HL-60 (cell line): ENCODE data around the gene HIP1R.

ENCODE experiments used
- DNase-seq, 2 experiments: peaks; one replicate each; pipeline ENCODE4 v3.0.0-alpha.2; 2010 to 2020; ENCODE audit warnings: low read depth in 1 of 2, low spot score in 1 of 2
- H3K27ac ChIP-seq: fragments of 250-450 bp; sonication (Bioruptor Pico); replicated peaks from 2 replicates; pipeline ENCODE4 v1.5.1; 2020; ENCODE audit warnings: mild to moderate bottlenecking, moderate library complexity
- H3K27me3 ChIP-seq: fragments of 250-450 bp; sonication (Bioruptor Pico); 2 replicates; pipeline ENCODE4 v1.5.1; 2021; ENCODE audit warnings: mild to moderate bottlenecking, moderate library complexity; ENCODE audit not compliant: insufficient read depth, poor library complexity, severe bottlenecking
- H3K4me3 ChIP-seq: replicated peaks from 2 replicates; pipeline ENCODE4 v1.5.1; 2011; ENCODE audit warnings: mild to moderate bottlenecking, control low read depth, low read length; ENCODE audit not compliant: insufficient read depth
- CTCF ChIP-seq: IDR thresholded peaks from one replicate; pipeline ENCODE4 v1.5.1; 2011; ENCODE audit warnings: low read length, control low read depth, inconsistent platforms; ENCODE audit not compliant: insufficient read depth
- GABPA ChIP-seq: IDR thresholded peaks from 2 replicates; pipeline ENCODE4 v1.6.1; 2012; ENCODE audit warnings: low read depth
- POLR2AphosphoS5 ChIP-seq: IDR thresholded peaks from 2 replicates; pipeline ENCODE4 v1.6.1; 2012; ENCODE audit warnings: low read depth
- REST ChIP-seq: IDR thresholded peaks from 2 replicates; pipeline ENCODE4 v1.6.1; 2012; ENCODE audit warnings: low read depth; ENCODE audit not compliant: insufficient replicate concordance
- SPI1 ChIP-seq: IDR thresholded peaks from 2 replicates; pipeline ENCODE4 v1.6.1; 2012; ENCODE audit warnings: low read depth, mild to moderate bottlenecking, borderline replicate concordance

Gene HIP1R

GRCh38 chr12:122827258-122827657, 8.0 kb upstream of the HIP1R start:
- no peak for TF ChIP-seq POLR2AphosphoS5
- no peak for TF ChIP-seq GABPA
- Histone ChIP-seq H3K27ac (no peak overlapping the region), H3K4me3 (no peak overlapping the region), H3K27me3 (no peaks in the 10 kb centered on the region)
- no peak for DNase-seq

GRCh38 chr12:122830517-122831214, 4.6 kb upstream of the HIP1R start:
- peak in 1 of 2 experiments; percentile 27 for DNase-seq
- H3K27ac ChIP-seq, result no peak overlapping the region
- TF ChIP-seq POLR2AphosphoS5, result no peak
- no peak for TF ChIP-seq REST
- TF ChIP-seq GABPA, result no peak
- TF ChIP-seq SPI1, result no peak
- no peak for TF ChIP-seq CTCF
- no peak overlapping the region for H3K4me3 ChIP-seq
- no peaks in the 10 kb centered on the region for H3K27me3 ChIP-seq

- Histone ChIP-seq H3K27ac (no peak overlapping the region), H3K4me3 (peak overlapping the region; percentile 69; the same call in 1 of the 2 replicates), H3K27me3 (no peaks in the 10 kb centered on the region)
- no peak for TF ChIP-seq POLR2AphosphoS5
- DNase-seq, result peak; percentile 15 to 23
Observed at GRCh38 chr12:122834104-122834920, 945 bp upstream of the HIP1R start.

- TF ChIP-seq GABPA (no peak), REST (no peak), POLR2AphosphoS5 (no peak), SPI1 (no peak), CTCF (no peak)
- H3K4me3 ChIP-seq, result peak overlapping the region; percentile 69
- H3K27ac ChIP-seq, result peak overlapping the region; percentile 67
- DNase-seq, result peak in 1 of 2 experiments; percentile 17
- H3K27me3 ChIP-seq, result no peaks in the 10 kb centered on the region
Observed at GRCh38 chr12:122835750-122836026, 431 bp downstream of the HIP1R start.
